Measurements from ENCODE around the gene LRATD1.

DNA sequence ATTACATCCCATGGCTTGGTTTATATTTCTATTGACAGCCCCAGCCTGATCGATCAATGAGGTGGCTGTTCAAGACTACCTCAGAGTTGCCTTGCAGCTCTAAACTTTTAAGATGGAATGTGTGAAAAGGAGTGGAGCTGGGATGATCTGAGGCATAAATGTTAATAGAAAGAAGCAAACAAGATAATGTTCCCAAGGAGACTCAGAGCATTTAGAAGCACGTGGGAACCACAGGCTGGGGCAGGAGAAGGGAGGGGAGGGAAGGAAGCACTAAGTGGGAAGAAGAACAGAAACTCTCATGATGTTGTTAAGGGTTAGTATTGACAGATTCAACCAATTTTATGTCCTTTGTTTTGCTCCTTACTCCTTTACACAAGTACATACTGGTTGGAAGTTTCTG is 28.8 kb upstream of the LRATD1 start:
- TF ChIP-seq, protein P1, sequence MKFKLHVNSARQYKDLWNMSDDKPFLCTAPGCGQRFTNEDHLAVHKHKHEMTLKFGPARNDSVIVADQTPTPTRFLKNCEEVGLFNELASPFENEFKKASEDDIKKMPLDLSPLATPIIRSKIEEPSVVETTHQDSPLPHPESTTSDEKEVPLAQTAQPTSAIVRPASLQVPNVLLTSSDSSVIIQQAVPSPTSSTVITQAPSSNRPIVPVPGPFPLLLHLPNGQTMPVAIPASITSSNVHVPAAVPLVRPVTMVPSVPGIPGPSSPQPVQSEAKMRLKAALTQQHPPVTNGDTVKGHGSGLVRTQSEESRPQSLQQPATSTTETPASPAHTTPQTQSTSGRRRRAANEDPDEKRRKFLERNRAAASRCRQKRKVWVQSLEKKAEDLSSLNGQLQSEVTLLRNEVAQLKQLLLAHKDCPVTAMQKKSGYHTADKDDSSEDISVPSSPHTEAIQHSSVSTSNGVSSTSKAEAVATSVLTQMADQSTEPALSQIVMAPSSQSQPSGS (IDR thresholded peaks at IDR 0.05; ENCODE audit: low read length) = no peak
- TF ChIP-seq, protein P2, sequence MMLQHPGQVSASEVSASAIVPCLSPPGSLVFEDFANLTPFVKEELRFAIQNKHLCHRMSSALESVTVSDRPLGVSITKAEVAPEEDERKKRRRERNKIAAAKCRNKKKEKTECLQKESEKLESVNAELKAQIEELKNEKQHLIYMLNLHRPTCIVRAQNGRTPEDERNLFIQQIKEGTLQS (IDR thresholded peaks at IDR 0.05; ENCODE audit: borderline replicate concordance, extremely low read depth, low read depth, low read length) = no peak
- TF ChIP-seq ZSCAN29 (IDR thresholded peaks at IDR 0.05) (no peak), RELA (IDR thresholded peaks at IDR 0.05; ENCODE audit: borderline replicate concordance, partially characterized antibody) (no peak), ZNF24 (IDR thresholded peaks at IDR 0.05) (no peak), POLR2A (IDR thresholded peaks at IDR 0.05; ENCODE audit: low read depth, low read length) (no peak), LARP7 (IDR thresholded peaks at IDR 0.05) (no peak), PAX8 (IDR thresholded peaks at IDR 0.05) (no peak), JUNB (IDR thresholded peaks at IDR 0.05) (no peak), EZH2 (IDR thresholded peaks at IDR 0.05; ENCODE audit: borderline replicate concordance, control insufficient read depth, low read depth, low read length) (no peak), YY1 (IDR thresholded peaks at IDR 0.05; ENCODE audit: low read depth, low read length) (no peak), PAX5 (IDR thresholded peaks at IDR 0.05; ENCODE audit: borderline replicate concordance, low read depth, low read length) (no peak)
- TF ChIP-seq, protein P3, sequence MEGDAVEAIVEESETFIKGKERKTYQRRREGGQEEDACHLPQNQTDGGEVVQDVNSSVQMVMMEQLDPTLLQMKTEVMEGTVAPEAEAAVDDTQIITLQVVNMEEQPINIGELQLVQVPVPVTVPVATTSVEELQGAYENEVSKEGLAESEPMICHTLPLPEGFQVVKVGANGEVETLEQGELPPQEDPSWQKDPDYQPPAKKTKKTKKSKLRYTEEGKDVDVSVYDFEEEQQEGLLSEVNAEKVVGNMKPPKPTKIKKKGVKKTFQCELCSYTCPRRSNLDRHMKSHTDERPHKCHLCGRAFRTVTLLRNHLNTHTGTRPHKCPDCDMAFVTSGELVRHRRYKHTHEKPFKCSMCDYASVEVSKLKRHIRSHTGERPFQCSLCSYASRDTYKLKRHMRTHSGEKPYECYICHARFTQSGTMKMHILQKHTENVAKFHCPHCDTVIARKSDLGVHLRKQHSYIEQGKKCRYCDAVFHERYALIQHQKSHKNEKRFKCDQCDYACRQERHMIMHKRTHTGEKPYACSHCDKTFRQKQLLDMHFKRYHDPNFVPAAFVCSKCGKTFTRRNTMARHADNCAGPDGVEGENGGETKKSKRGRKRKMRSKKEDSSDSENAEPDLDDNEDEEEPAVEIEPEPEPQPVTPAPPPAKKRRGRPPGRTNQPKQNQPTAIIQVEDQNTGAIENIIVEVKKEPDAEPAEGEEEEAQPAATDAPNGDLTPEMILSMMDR (IDR thresholded peaks at IDR 0.05 in 2 of 3, conservative IDR thresholded peaks at IDR 0.05 in 1 of 3; ENCODE audit: control insufficient read depth in 2 of 3, extremely low read depth in 1 of 3, insufficient read depth in 1 of 3, low read depth in 3 of 3, low read length in 3 of 3) = no peak
